Kidney epithelial cell (primary cell): ENCODE results near the gene PTPN1. TPM values are rescaled to one million over a fixed set of nuclear protein-coding genes. Genes with fewer than 3 reads are reported as not detected.

Experiments
- DNase-seq: peaks from one replicate; pipeline ENCODE4 v3.0.0-alpha.2; 2010; ENCODE audit warnings: low read depth
- H3K27me3 ChIP-seq: 2 replicates; pipeline ENCODE4 v1.6.0; 2011; ENCODE audit warnings: low read length; ENCODE audit not compliant: control insufficient read depth, insufficient read depth
- H3K36me3 ChIP-seq: 2 replicates; pipeline ENCODE4 v1.5.1; 2011; ENCODE audit warnings: low read length; ENCODE audit not compliant: control insufficient read depth, insufficient read depth
- H3K4me3 ChIP-seq: 2 replicates; pipeline ENCODE4 v1.5.1; 2011; ENCODE audit warnings: low read depth, mild to moderate bottlenecking, control low read depth, low read length
- total RNA-seq: library from RNA; depleted of rRNA; stranded (reverse); fragments of >200 nt; gene quantifications from 2 replicates; pipeline ENCODE4 v1.2.3, GENCODE V29; 2015
- TF ChIP-seq, protein P1 (sequence below): IDR thresholded peaks from 2 replicates; pipeline ENCODE4 v1.5.1; 2011; ENCODE audit warnings: mild to moderate bottlenecking, moderate library complexity, low read length, control low read depth, inconsistent platforms; ENCODE audit not compliant: insufficient read depth, poor library complexity, severe bottlenecking

Gene PTPN1
- total RNA-seq, 1 donor from 2014 or later: 36.9 TPM

DNA sequence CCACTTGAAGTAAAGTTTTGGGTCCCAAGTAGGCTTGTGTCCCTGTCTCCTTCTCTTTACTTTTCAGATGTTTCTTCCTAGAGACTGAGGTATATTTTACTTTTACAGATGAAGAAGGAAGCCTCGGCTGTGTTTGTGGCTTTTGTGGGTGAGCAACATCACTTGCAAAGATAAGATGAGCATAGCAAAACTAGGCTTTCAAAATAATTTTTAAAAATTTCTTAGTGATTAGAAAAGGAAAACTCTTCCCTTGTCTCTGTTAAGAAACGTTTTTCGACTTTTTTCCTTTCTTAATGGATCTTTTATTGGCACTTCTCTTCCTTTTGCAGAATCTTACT is 7.6 kb downstream of the PTPN1 start:
- H3K36me3 ChIP-seq: no peaks in the 10 kb centered on the region
- H3K4me3 ChIP-seq: no peak overlapping the region
- TF ChIP-seq, protein P1, sequence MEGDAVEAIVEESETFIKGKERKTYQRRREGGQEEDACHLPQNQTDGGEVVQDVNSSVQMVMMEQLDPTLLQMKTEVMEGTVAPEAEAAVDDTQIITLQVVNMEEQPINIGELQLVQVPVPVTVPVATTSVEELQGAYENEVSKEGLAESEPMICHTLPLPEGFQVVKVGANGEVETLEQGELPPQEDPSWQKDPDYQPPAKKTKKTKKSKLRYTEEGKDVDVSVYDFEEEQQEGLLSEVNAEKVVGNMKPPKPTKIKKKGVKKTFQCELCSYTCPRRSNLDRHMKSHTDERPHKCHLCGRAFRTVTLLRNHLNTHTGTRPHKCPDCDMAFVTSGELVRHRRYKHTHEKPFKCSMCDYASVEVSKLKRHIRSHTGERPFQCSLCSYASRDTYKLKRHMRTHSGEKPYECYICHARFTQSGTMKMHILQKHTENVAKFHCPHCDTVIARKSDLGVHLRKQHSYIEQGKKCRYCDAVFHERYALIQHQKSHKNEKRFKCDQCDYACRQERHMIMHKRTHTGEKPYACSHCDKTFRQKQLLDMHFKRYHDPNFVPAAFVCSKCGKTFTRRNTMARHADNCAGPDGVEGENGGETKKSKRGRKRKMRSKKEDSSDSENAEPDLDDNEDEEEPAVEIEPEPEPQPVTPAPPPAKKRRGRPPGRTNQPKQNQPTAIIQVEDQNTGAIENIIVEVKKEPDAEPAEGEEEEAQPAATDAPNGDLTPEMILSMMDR: no peak
- no peak for DNase-seq
- H3K27me3 ChIP-seq: no peaks in the 10 kb centered on the region

DNA sequence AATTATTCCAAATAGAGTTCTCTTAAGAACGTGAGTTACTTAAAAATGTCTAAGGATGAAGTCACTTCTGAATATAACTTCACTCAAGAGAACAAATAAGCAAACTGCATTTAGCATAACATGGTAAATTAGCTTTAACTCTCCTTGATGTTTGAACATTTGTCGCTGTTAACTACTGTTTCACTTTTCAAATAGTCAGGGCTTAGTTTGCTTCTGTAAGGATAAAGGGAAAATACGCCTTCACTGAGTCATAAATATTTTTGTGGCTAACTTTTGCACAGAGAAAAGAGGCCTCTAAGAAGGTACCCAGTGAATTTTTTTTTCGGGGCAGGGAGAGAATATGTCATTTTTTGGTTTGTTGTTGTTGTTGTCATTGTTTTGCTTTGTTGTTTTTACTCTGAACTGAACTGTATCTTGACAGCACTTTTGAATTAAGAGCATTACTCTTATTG is 8.1 kb downstream of the PTPN1 start:
- H3K4me3 ChIP-seq: no peak overlapping the region
- H3K27me3 ChIP-seq: no peaks in the 10 kb centered on the region
- DNase-seq: no peak
- H3K36me3 ChIP-seq: no peaks in the 10 kb centered on the region
- TF ChIP-seq, protein P1: no peak

DNA sequence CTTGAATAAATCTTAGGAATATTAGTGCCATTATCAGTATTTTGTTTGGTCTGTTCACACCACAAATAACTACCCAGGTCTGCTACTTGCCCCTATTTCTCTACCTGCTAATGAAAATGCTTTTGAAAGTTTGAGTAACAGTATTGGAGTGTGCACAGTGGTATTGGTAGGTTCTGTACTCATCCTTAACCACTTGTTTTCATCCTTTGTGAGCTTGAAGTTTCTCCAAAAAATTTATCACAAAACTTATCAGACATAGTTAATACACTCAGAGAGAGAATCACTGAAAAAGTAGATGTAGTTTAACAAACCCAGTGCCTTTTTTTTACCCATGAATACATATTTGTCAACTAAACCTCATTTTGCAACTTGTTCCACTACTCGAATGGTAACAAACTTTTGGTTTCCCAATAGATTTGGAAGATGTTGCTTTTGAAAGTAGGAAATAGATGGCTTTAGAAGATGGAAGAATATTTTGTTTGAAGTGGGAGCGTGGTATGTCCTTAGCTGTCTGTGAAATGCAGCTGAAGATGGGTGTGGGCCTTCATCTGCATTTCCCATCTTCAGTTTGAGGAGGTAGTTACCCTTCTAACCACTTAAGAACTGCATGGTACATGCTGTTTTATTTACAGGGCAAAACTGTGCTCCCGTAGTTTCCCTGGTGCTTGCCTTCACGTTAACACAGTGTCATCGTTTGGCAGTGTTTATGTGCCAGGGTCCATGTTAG is 9.0 kb downstream of the PTPN1 start:
- H3K4me3 ChIP-seq: no peak overlapping the region
- no peaks in the 10 kb centered on the region for H3K27me3 ChIP-seq
- H3K36me3 ChIP-seq: no peaks in the 10 kb centered on the region
- no peak for DNase-seq
- TF ChIP-seq, protein P1: no peak

DNA sequence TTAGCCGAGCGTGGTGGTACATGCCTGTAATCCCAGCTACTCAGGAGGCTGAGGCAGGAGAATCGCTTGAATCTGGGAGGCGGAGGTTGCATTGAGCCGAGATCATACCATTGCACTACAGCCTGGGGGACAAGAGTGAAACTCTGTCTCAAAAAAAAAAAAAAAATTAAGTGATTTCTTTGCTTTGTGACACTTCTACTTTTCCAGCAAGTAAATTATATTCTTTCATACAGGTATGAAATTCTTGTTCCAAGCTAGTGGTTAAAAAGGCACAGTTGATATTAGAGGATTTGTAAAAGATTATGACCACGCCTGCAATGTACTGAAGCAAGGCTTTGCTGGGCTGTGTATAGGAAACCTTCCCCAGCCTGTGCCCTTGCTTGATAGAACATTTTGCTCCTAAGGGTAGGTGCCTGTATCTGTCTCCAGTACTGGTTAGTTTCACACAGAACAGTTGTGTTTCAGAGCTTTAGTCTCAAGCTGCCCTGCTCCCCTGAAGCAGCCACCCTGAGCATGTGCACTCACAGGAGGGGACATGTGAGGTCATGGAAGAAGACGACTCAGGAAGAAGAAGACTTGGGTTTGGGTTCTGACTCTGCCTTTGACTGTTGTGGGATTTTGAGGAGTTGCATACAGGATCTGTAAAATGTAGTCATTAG is 10.2 kb downstream of the PTPN1 start:
- H3K36me3 ChIP-seq: no peaks in the 10 kb centered on the region
- no peak overlapping the region for H3K4me3 ChIP-seq
- TF ChIP-seq, protein P1: no peak
- DNase-seq: no peak
- H3K27me3 ChIP-seq: no peaks in the 10 kb centered on the region

DNA sequence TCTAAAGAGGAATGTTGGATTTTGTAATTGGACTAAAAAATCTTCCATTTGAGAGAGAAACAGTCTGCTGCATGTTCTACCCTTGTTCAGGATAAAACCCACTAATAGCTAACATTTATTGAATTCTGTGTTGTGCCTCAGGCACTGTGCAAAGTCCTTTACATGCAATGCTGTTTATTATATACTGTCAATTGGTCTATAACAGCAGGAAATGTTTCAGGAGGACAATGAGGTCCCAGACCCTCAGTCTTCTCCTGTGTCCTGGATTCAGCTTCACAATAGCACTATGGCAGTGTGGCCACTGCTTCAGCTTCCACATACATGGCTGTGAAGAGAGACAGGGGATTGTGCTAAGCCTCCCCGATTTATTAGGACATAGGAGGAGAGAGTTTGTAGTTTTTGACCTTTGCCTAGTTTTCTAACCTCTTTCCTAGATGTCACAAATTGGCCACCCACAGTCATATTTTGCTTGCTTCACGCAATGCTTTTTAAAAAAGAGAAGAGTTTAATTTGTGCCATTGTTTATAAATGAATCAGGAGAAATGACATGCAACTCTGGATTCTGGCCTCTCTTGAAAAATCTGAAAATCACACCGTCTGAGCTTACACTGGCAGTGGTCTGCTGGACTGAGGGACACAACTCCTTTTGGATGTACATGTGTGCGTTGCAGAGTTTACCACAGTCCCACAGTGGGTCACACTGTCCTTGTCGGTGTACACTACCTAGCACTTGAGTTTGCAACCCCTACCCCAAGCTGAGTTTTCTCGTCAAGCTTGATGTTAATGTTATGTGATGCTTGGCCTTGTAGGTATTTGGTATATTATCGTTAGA is 11.3 kb downstream of the PTPN1 start:
- no peak for DNase-seq
- TF ChIP-seq, protein P1: no peak
- Histone ChIP-seq H3K27me3 (no peaks in the 10 kb centered on the region), H3K36me3 (no peaks in the 10 kb centered on the region), H3K4me3 (no peak overlapping the region)
